Measurements from ENCODE around the gene ARL6IP1. TPM values are rescaled to one million over a fixed set of nuclear protein-coding genes. Genes with fewer than 3 reads are reported as not detected.
"Not testable (repeated sequence)": the region's sequence is repeated elsewhere in the genome, so short reads cannot be mapped to it uniquely, and the experiment has no call there.

Gene ARL6IP1
- total RNA-seq, 1 donor from 2014 or later = 27.2 TPM

- intact Hi-C loops (cut with DNase I); DNase-seq (ENCODE audit: missing footprints); ATAC-seq: not testable (repeated sequence)
Observed at GRCh38 chr16:18780460-18781026, 20.8 kb downstream of the ARL6IP1 start.

GRCh38 chr16:18777664-18778063 lies 23.7 kb downstream of the ARL6IP1 start:
- ATAC-seq; intact Hi-C loops (cut with DNase I): not testable (repeated sequence)

GRCh38 chr16:18776334-18776733 lies 25.0 kb downstream of the ARL6IP1 start:
- intact Hi-C loops (cut with DNase I); ATAC-seq; DNase-seq (ENCODE audit: missing footprints): not testable (repeated sequence)

More at GRCh38 chr16:18777664-18778063, 23.7 kb downstream of the ARL6IP1 start:
- not testable (repeated sequence) for DNase-seq (ENCODE audit: missing footprints)

- ATAC-seq; intact Hi-C loops (cut with DNase I); DNase-seq (ENCODE audit: missing footprints): not testable (repeated sequence)
Observed at GRCh38 chr16:18774651-18775050, 26.7 kb downstream of the ARL6IP1 start.

- not testable (repeated sequence) for ATAC-seq; DNase-seq (ENCODE audit: missing footprints)
Observed at GRCh38 chr16:18772171-18772570, 29.2 kb downstream of the ARL6IP1 start.

GRCh38 chr16:18770336-18770962 lies 30.9 kb downstream of the ARL6IP1 start:
- ATAC-seq; DNase-seq (ENCODE audit: missing footprints); intact Hi-C loops (cut with DNase I): not testable (repeated sequence)

More at GRCh38 chr16:18772171-18772570, 29.2 kb downstream of the ARL6IP1 start:
- intact Hi-C loops (cut with DNase I) = not testable (repeated sequence)

GRCh38 chr16:18767217-18767616 lies 34.1 kb downstream of the ARL6IP1 start:
- DNase-seq (ENCODE audit: missing footprints); ATAC-seq; intact Hi-C loops (cut with DNase I): not testable (repeated sequence)

- ATAC-seq; DNase-seq (ENCODE audit: missing footprints); intact Hi-C loops (cut with DNase I): not testable (repeated sequence)
Observed at GRCh38 chr16:18762713-18763112, 38.6 kb downstream of the ARL6IP1 start.

- DNase-seq (ENCODE audit: missing footprints); intact Hi-C loops (cut with DNase I): not testable (repeated sequence)
- ATAC-seq = peak; percentile 88
Observed at GRCh38 chr16:18759598-18760520, 41.5 kb downstream of the ARL6IP1 start.

GRCh38 chr16:18757960-18758660 lies 43.2 kb downstream of the ARL6IP1 start:
- intact Hi-C loops (cut with DNase I); ATAC-seq: not testable (repeated sequence)

GRCh38 chr16:18756639-18757038 lies 44.7 kb downstream of the ARL6IP1 start:
- ATAC-seq; DNase-seq (ENCODE audit: missing footprints); intact Hi-C loops (cut with DNase I): not testable (repeated sequence)

More at GRCh38 chr16:18757960-18758660, 43.2 kb downstream of the ARL6IP1 start:
- not testable (repeated sequence) for DNase-seq (ENCODE audit: missing footprints)

- DNase-seq (ENCODE audit: missing footprints); intact Hi-C loops (cut with DNase I); ATAC-seq: not testable (repeated sequence)
Observed at GRCh38 chr16:18742870-18743269, 58.5 kb downstream of the ARL6IP1 start.

Other genes with a start within 250 kb of the ARL6IP1 start
- gene NOMO2, start 239.5 kb downstream of the ARL6IP1 start, total RNA-seq = 175 TPM
- 750 TPM for gene RPS15A, start 11.2 kb downstream of the ARL6IP1 start, total RNA-seq
- 37.9 TPM for gene SMG1, start 124.9 kb upstream of the ARL6IP1 start, total RNA-seq
- gene TMC7, start 182.4 kb upstream of the ARL6IP1 start, total RNA-seq = 1.3 TPM

Data from Right ventricle myocardium inferior (tissue), 1 donor.